Bronchial epithelial cell (primary cell): ENCODE results near the gene ZFAND3. TPM values are rescaled to one million over a fixed set of nuclear protein-coding genes. Genes with fewer than 3 reads are reported as not detected.
A peak's percentile ranks its signal among the peaks of the same experiment; 100 is the strongest.

Source experiments
- DNase-seq: peaks from one replicate; pipeline ENCODE4 v3.0.0-alpha.2; 2010; ENCODE audit warnings: low read depth
- FAIRE-seq: peaks from 2 replicates; lab custom pipeline; 2011; peaks lifted over from hg19 to GRCh38; lab: Jason Lieb, UNC
- H3K27me3 ChIP-seq: 2 replicates; pipeline ENCODE4 v1.5.1; 2011; ENCODE audit warnings: low read length; ENCODE audit not compliant: control insufficient read depth, insufficient read depth
- H3K36me3 ChIP-seq: 2 replicates; pipeline ENCODE4 v1.5.1; 2011; ENCODE audit warnings: low read length; ENCODE audit not compliant: control insufficient read depth, insufficient read depth
- H3K4me3 ChIP-seq: 2 replicates; pipeline ENCODE4 v1.5.1; 2011; ENCODE audit warnings: mild to moderate bottlenecking, low read depth, low read length, control low read depth
- total RNA-seq: library from RNA; depleted of rRNA; stranded (reverse); fragments of >200 nt; gene quantifications from 2 replicates; pipeline ENCODE4 v1.2.1, GENCODE V29; 2014
- TF ChIP-seq, protein P1 (sequence below): IDR thresholded peaks from 2 replicates; pipeline ENCODE4 v1.5.1; 2011; ENCODE audit warnings: mild to moderate bottlenecking, moderate library complexity, low read length, control low read depth, inconsistent platforms; ENCODE audit not compliant: insufficient read depth, severe bottlenecking

ZFAND3 gene
- total RNA-seq, 1 donor from 2014 or later: 25.5 TPM

DNA sequence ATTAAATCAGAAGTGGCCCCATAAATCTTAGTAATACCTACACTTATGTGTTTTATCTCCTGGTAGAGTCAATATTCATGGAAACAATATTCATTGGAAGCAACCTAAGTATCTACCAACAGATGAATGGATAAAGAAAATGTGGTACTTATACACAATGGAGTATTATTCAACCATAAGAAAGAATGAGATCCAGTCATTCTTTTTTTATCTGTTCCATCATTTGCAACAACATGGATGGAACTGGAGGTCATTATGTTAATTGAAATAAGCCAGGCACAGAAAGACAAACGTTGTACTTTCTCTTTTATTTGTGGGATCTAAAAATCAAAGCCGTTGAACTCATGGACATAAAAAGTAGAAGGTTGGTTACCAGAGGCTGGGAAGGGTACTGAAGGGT, 268.5 kb downstream of the ZFAND3 start:
- H3K36me3 ChIP-seq: no peaks in the 10 kb centered on the region
- FAIRE-seq: no peak
- TF ChIP-seq, protein P1, sequence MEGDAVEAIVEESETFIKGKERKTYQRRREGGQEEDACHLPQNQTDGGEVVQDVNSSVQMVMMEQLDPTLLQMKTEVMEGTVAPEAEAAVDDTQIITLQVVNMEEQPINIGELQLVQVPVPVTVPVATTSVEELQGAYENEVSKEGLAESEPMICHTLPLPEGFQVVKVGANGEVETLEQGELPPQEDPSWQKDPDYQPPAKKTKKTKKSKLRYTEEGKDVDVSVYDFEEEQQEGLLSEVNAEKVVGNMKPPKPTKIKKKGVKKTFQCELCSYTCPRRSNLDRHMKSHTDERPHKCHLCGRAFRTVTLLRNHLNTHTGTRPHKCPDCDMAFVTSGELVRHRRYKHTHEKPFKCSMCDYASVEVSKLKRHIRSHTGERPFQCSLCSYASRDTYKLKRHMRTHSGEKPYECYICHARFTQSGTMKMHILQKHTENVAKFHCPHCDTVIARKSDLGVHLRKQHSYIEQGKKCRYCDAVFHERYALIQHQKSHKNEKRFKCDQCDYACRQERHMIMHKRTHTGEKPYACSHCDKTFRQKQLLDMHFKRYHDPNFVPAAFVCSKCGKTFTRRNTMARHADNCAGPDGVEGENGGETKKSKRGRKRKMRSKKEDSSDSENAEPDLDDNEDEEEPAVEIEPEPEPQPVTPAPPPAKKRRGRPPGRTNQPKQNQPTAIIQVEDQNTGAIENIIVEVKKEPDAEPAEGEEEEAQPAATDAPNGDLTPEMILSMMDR: no peak
- H3K4me3 ChIP-seq: no peak overlapping the region
- DNase-seq: no peak
- no peaks in the 10 kb centered on the region for H3K27me3 ChIP-seq

DNA sequence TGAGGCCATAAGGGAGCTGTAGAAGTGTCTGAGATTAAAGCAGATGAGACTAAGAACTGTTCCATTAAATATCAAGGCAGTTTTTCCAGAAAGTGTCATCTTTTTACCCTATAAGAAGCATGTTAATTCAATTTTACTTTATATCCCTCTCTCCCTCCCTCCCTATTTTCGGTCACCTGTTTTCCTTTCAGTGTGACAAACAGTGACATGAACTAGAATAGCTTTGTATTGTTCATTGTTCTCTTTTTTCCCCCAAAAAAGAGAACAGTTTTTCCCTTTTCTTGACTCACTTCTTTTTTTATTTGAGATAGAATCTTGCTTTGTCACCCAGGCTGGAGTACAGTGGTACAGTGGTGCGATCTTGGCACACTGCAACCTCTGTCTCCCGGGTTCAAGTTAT, 269.3 kb downstream of the ZFAND3 start:
- no peak for FAIRE-seq
- TF ChIP-seq, protein P1: no peak

DNA sequence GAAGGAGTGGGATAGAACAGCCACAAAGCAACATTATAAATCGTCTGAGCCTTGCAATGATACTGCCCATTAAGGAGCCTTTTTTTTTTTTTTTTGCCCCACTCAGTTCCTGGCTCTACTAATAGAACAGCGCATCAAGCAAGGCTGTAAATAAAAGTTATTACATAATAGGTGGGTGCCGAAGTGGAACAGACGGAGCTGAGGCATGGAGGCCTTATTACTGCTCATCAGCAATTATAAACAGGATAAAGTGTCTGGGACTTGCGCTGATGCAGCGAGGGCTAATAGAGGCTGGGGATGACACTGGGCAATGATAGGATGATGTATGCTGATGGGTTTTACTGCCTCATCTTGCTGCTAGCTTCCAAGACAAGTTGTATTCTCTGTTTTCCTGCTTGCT, 272.1 kb downstream of the ZFAND3 start:
- TF ChIP-seq, protein P1: no peak
- H3K4me3 ChIP-seq: no peak overlapping the region
- H3K27me3 ChIP-seq: no peaks in the 10 kb centered on the region
- no peak for DNase-seq
- FAIRE-seq: no peak
- no peaks in the 10 kb centered on the region for H3K36me3 ChIP-seq

More for the DNA sequence above, 269.3 kb downstream of the ZFAND3 start:
- H3K36me3 ChIP-seq: no peaks in the 10 kb centered on the region
- H3K27me3 ChIP-seq: no peaks in the 10 kb centered on the region
- no peak for DNase-seq
- no peak overlapping the region for H3K4me3 ChIP-seq

DNA sequence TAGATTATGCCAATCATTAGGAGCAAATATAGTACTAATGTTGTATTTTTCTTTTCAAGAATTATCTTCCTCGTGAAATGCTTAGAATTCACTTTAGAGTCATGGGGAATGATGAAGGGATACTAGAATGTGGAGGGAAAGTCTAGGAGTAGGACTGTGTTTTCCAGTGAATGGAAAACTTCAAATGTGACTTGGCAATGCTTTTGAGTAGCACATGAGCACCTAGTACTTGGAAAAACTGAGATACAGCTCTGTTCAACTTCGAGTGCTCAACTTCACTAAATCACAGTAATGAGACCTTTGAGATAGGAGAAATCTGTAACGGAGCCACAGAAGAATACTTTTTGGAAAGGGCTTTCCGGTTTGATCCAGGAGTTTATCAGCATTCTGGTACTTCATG, 272.9 kb downstream of the ZFAND3 start:
- FAIRE-seq (no peak), DNase-seq (no peak)
- H3K4me3 ChIP-seq: no peak overlapping the region
- H3K27me3 ChIP-seq: no peaks in the 10 kb centered on the region
- TF ChIP-seq, protein P1: no peak
- H3K36me3 ChIP-seq: no peaks in the 10 kb centered on the region

DNA sequence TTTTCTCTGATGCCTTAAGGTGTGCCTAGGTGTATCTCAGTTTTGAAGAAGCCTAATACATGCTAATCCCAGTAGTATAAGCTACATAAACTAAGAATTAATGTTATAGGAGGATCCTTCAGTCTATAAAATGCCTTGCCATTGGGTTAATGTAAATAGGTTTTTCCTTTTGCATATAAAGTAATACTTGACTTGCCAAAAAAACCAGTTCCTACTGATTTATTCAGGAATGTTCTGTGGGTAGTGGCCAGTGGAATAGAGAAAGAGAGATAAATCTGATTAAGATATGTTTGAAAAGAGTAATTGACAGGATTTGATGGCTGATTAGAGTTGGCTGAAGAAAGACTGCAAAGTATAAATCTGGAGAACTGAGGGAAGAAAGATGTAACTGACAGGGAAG, 273.4 kb downstream of the ZFAND3 start:
- DNase-seq (no peak), FAIRE-seq (no peak)
- TF ChIP-seq, protein P1: no peak
- no peaks in the 10 kb centered on the region for H3K27me3 ChIP-seq
- no peaks in the 10 kb centered on the region for H3K36me3 ChIP-seq
- H3K4me3 ChIP-seq: no peak overlapping the region

DNA sequence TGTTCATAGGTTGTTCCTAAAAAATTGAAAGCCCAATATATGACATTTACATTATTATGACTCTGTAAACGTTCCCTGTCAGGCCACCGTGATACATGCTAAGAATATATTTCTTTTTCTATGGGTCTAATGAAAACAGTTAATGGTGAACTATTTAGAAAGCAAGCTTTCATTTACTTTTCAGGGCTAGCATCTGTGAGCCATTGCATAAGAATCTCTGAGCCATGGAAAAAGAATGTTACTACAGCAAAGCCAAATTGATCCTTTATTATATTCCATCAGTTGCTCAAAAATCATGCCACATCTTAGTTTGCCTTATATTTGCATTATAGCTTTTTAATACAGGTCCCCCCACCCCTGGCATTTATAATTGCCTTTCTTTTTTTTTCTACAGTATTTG, 275.5 kb downstream of the ZFAND3 start:
- FAIRE-seq: no peak
- H3K36me3 ChIP-seq: no peaks in the 10 kb centered on the region
- no peak overlapping the region for H3K4me3 ChIP-seq
- DNase-seq: peak; percentile 38
- TF ChIP-seq, protein P1: no peak
- H3K27me3 ChIP-seq: no peaks in the 10 kb centered on the region
